ENCODE results near the gene CNPPD1.

CNPPD1 gene

DNA sequence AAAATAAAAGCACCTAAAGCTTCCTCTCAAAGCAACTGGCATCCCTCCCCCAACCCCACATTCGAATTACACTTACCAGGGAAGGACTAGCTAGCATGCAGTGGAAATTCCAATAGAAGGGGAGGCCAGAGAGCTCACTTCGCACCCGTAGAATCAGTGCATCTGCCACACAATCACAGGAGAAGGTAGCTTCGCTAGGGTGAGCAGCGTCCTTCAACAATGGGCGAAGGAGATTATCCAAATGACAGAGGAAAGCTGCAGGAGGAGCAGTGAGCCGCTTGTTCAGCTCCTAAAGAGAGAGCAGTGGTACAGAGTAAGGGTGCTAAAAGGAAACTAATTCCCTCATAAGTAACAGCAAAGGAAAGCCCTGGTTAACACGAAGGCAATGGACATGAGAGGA, 19.3 kb downstream of the CNPPD1 start:
- Histone ChIP-seq H3K4ac (ENCODE audit: low read length) (no peak overlapping the region), H3K18ac (ENCODE audit: low read length) (no peak overlapping the region), H3K27ac (replicated peaks; ENCODE audit: low read length) (no peak overlapping the region), H3K9ac (ENCODE audit: low read depth, low read length, poor library complexity) (no peak overlapping the region), H3K4me1 (ENCODE audit: control insufficient read depth in 2 of 2, insufficient read depth in 1 of 2, low read depth in 1 of 2, low read length in 2 of 2) (peaks cover 5 to 8% of the 10 kb centered on the region in 2 donors), H3K36me3 (replicated peaks in 1 of 2; ENCODE audit: control insufficient read depth in 2 of 2, insufficient read depth in 2 of 2, low read length in 2 of 2) (peaks cover 0 to 32% of the 10 kb centered on the region in 2 donors), H3K9me3 (replicated peaks in 1 of 2; ENCODE audit: control insufficient read depth in 2 of 2, insufficient read depth in 1 of 2, low read depth in 1 of 2, low read length in 2 of 2) (no peaks in the 10 kb centered on the region), H3K4me3 (ENCODE audit: low read length in 2 of 2) (no peak overlapping the region), H2BK12ac (ENCODE audit: low read length) (no peak overlapping the region), H3K14ac (ENCODE audit: low read length) (no peak overlapping the region), H2BK15ac (ENCODE audit: low read length) (no peak overlapping the region), H2AFZ (ENCODE audit: low read length) (no peak overlapping the region), H4K91ac (ENCODE audit: low read depth, low read length, poor library complexity) (no peak overlapping the region), H2AK5ac (ENCODE audit: low read depth, low read length) (no peak overlapping the region), H2BK120ac (ENCODE audit: low read depth, low read length) (no peak overlapping the region), H4K8ac (ENCODE audit: low read depth, low read length) (no peak overlapping the region), H3K4me2 (ENCODE audit: insufficient read depth, low read length, poor library complexity, severe bottlenecking) (no peak overlapping the region), H3K79me1 (ENCODE audit: low read depth, low read length) (no peaks in the 10 kb centered on the region), H2BK5ac (ENCODE audit: low read length) (no peak overlapping the region), H3K27me3 (ENCODE audit: control insufficient read depth in 3 of 3, insufficient read depth in 3 of 3, low read depth in 1 of 3, low read length in 3 of 3) (no peaks in the 10 kb centered on the region), H3K23ac (ENCODE audit: low read depth, low read length, poor library complexity) (no peak overlapping the region)
- no peak for DNase-seq (ENCODE audit: low spot score)
- no CpG with 5 or more reads among the region's 8 CpGs for WGBS, 2 donors (ENCODE audit: extremely low coverage in 2 of 2, insufficient read length in 2 of 2, insufficient replicate concordance in 1 of 2)

DNA sequence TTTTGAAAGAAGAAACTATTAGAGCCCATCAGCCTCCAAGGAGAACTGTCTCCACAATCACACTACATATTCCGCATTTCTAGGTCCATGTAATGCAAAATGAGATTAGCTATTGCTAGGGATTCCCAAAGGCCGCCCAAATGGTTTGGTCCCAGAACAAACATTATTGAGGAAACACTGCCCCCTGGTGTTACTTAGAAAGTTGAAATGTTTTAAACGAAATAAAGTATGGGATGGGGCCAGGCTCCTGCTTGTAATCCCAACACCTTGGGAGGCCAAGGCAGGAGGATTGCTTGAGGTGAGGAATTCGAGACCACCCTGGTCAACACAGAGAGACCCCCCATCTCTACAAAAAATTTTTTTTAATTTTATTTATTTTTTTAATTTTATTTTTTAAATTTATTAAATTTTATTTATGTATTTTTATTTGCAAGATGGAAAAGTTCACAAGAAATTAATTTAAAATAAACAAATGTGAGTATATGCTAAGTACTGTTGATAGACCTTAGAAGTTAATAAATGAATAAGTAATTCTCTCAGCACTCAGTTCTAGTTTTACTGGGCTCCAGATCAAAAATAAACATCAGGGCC, 21.6 kb downstream of the CNPPD1 start:
- Histone ChIP-seq H2BK5ac (ENCODE audit: low read length) (no peak overlapping the region), H3K23ac (ENCODE audit: low read depth, low read length, poor library complexity) (no peak overlapping the region), H2BK120ac (ENCODE audit: low read depth, low read length) (no peak overlapping the region), H3K9me3 (replicated peaks in 1 of 2; ENCODE audit: control insufficient read depth in 2 of 2, insufficient read depth in 1 of 2, low read depth in 1 of 2, low read length in 2 of 2) (no peaks in the 10 kb centered on the region), H3K79me1 (ENCODE audit: low read depth, low read length) (no peaks in the 10 kb centered on the region), H2BK12ac (ENCODE audit: low read length) (no peak overlapping the region), H3K36me3 (replicated peaks in 1 of 2; ENCODE audit: control insufficient read depth in 2 of 2, insufficient read depth in 2 of 2, low read length in 2 of 2) (peaks cover 0 to 37% of the 10 kb centered on the region in 2 donors), H2BK15ac (ENCODE audit: low read length) (no peak overlapping the region), H3K18ac (ENCODE audit: low read length) (no peak overlapping the region), H3K27me3 (ENCODE audit: control insufficient read depth in 3 of 3, insufficient read depth in 3 of 3, low read depth in 1 of 3, low read length in 3 of 3) (no peaks in the 10 kb centered on the region), H4K8ac (ENCODE audit: low read depth, low read length) (no peak overlapping the region), H2AK5ac (ENCODE audit: low read depth, low read length) (no peak overlapping the region), H3K14ac (ENCODE audit: low read length) (no peak overlapping the region), H3K4me3 (ENCODE audit: low read length in 2 of 2) (no peak overlapping the region), H4K91ac (ENCODE audit: low read depth, low read length, poor library complexity) (no peak overlapping the region), H3K4me2 (ENCODE audit: insufficient read depth, low read length, poor library complexity, severe bottlenecking) (no peak overlapping the region), H2AFZ (ENCODE audit: low read length) (no peak overlapping the region), H3K4me1 (ENCODE audit: control insufficient read depth in 2 of 2, insufficient read depth in 1 of 2, low read depth in 1 of 2, low read length in 2 of 2) (peaks cover 5 to 6% of the 10 kb centered on the region in 2 donors), H3K9ac (ENCODE audit: low read depth, low read length, poor library complexity) (no peak overlapping the region), H3K4ac (ENCODE audit: low read length) (no peak overlapping the region), H3K27ac (replicated peaks; ENCODE audit: low read length) (no peak overlapping the region)
- peak; percentile 76 for DNase-seq (ENCODE audit: low spot score)
- no CpG with 5 or more reads among the region's 4 CpGs for WGBS, 2 donors (ENCODE audit: extremely low coverage in 2 of 2, insufficient read length in 2 of 2, insufficient replicate concordance in 1 of 2)

DNA sequence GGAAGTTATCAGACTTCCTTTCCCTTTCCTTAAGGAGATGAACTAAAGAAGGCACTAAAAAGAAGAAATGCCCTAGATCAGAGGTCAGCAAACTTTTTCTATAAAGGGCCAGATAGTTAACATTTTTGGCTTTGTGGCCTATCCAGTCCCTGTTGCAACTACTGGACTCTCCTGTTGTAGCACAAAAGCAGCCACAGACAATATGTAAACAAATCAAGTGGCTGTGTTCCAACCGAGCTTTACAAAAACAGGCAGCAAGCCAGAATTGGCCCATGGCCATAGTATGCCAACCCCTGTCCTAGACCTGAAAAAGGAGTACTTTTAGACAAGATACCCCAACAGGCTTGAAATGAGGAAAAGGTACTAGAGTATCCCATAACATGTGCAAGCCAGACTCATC, 27.1 kb downstream of the CNPPD1 start:
- Histone ChIP-seq H3K27ac (replicated peaks; ENCODE audit: low read length) (no peak overlapping the region), H2AK5ac (ENCODE audit: low read depth, low read length) (no peak overlapping the region), H3K9ac (ENCODE audit: low read depth, low read length, poor library complexity) (no peak overlapping the region), H3K14ac (ENCODE audit: low read length) (no peak overlapping the region), H3K4me3 (ENCODE audit: low read length in 2 of 2) (no peak overlapping the region), H2BK15ac (ENCODE audit: low read length) (no peak overlapping the region), H3K36me3 (replicated peaks in 1 of 2; ENCODE audit: control insufficient read depth in 2 of 2, insufficient read depth in 2 of 2, low read length in 2 of 2) (peaks cover 11 to 48% of the 10 kb centered on the region in 2 donors), H3K4me1 (ENCODE audit: control insufficient read depth in 2 of 2, insufficient read depth in 1 of 2, low read depth in 1 of 2, low read length in 2 of 2) (peaks cover 0 to 2% of the 10 kb centered on the region in 2 donors), H3K4ac (ENCODE audit: low read length) (no peak overlapping the region), H3K27me3 (ENCODE audit: control insufficient read depth in 3 of 3, insufficient read depth in 3 of 3, low read depth in 1 of 3, low read length in 3 of 3) (no peaks in the 10 kb centered on the region), H3K23ac (ENCODE audit: low read depth, low read length, poor library complexity) (no peak overlapping the region), H3K4me2 (ENCODE audit: insufficient read depth, low read length, poor library complexity, severe bottlenecking) (no peak overlapping the region), H3K9me3 (replicated peaks in 1 of 2; ENCODE audit: control insufficient read depth in 2 of 2, insufficient read depth in 1 of 2, low read depth in 1 of 2, low read length in 2 of 2) (no peaks in the 10 kb centered on the region), H4K91ac (ENCODE audit: low read depth, low read length, poor library complexity) (no peak overlapping the region), H2BK120ac (ENCODE audit: low read depth, low read length) (no peak overlapping the region), H4K8ac (ENCODE audit: low read depth, low read length) (no peak overlapping the region), H3K18ac (ENCODE audit: low read length) (no peak overlapping the region), H2BK5ac (ENCODE audit: low read length) (no peak overlapping the region), H2BK12ac (ENCODE audit: low read length) (no peak overlapping the region), H3K79me1 (ENCODE audit: low read depth, low read length) (no peaks in the 10 kb centered on the region), H2AFZ (ENCODE audit: low read length) (no peak overlapping the region)
- no peak for DNase-seq (ENCODE audit: low spot score)
- WGBS, 2 donors (ENCODE audit: extremely low coverage in 2 of 2, insufficient read length in 2 of 2, insufficient replicate concordance in 1 of 2), result no CpG with 5 or more reads among the region's 1 CpG

DNA sequence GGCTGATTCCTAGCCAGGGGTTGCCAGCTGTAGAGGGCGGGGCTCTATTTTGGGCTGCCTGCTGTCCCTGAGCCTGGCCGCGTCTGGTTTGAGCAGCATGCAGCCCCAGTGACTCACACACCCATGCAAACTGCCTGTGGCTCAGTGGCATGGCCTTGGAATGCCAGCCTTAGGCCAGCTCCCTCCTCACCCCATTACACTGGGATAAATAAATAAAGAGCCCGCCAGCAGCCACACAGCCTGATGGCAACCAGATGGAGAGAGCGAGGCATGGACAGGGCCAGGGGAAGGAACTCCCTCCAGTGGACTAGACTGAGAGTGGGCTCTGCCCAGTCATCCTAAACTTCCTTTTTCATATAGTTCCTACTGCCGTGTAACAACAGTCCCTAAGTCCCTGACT, 34.4 kb downstream of the CNPPD1 start:
- Histone ChIP-seq H3K9me3 (replicated peaks in 1 of 2; ENCODE audit: control insufficient read depth in 2 of 2, insufficient read depth in 1 of 2, low read depth in 1 of 2, low read length in 2 of 2) (no peaks in the 10 kb centered on the region), H2BK12ac (ENCODE audit: low read length) (no peak overlapping the region), H3K27ac (replicated peaks; ENCODE audit: low read length) (no peak overlapping the region), H3K4me2 (ENCODE audit: insufficient read depth, low read length, poor library complexity, severe bottlenecking) (no peak overlapping the region), H2BK15ac (ENCODE audit: low read length) (no peak overlapping the region), H4K8ac (ENCODE audit: low read depth, low read length) (no peak overlapping the region), H2BK5ac (ENCODE audit: low read length) (no peak overlapping the region), H3K4ac (ENCODE audit: low read length) (no peak overlapping the region), H2AFZ (ENCODE audit: low read length) (no peak overlapping the region), H3K9ac (ENCODE audit: low read depth, low read length, poor library complexity) (no peak overlapping the region), H3K18ac (ENCODE audit: low read length) (no peak overlapping the region), H3K27me3 (ENCODE audit: control insufficient read depth in 3 of 3, insufficient read depth in 3 of 3, low read depth in 1 of 3, low read length in 3 of 3) (no peaks in the 10 kb centered on the region), H2BK120ac (ENCODE audit: low read depth, low read length) (no peak overlapping the region), H3K14ac (ENCODE audit: low read length) (no peak overlapping the region), H3K4me1 (ENCODE audit: control insufficient read depth in 2 of 2, insufficient read depth in 1 of 2, low read depth in 1 of 2, low read length in 2 of 2) (no peaks in the 10 kb centered on the region), H4K91ac (ENCODE audit: low read depth, low read length, poor library complexity) (no peak overlapping the region), H3K23ac (ENCODE audit: low read depth, low read length, poor library complexity) (no peak overlapping the region), H3K79me1 (ENCODE audit: low read depth, low read length) (no peaks in the 10 kb centered on the region), H2AK5ac (ENCODE audit: low read depth, low read length) (no peak overlapping the region), H3K36me3 (replicated peaks in 1 of 2; ENCODE audit: control insufficient read depth in 2 of 2, insufficient read depth in 2 of 2, low read length in 2 of 2) (peaks cover 9 to 57% of the 10 kb centered on the region in 2 donors), H3K4me3 (ENCODE audit: low read length in 2 of 2) (no peak overlapping the region)
- no CpG with 5 or more reads among the region's 6 CpGs for WGBS, 2 donors (ENCODE audit: extremely low coverage in 2 of 2, insufficient read length in 2 of 2, insufficient replicate concordance in 1 of 2)
- no peak for DNase-seq (ENCODE audit: low spot score)

Measured in neuronal stem cell (in vitro differentiated cells).